PC-3 (cell line): ENCODE results near the gene FALEC. TPM values are rescaled to one million over a fixed set of nuclear protein-coding genes. Genes with fewer than 3 reads are reported as not detected.

Experiments
- ATAC-seq: fragments of 200-7000 bp; cut with Tn5 transposase; 2 replicates; pipeline ENCODE4 v1.9.1; 2020; ENCODE audit warnings: mild to moderate bottlenecking, moderate library complexity
- BruUV-seq: library from RNA; stranded (reverse); fragments of 400-500 nt; replicated peaks from 2 replicates; lab custom pipeline; 2021; lab: Mats Ljungman, UMichigan
- CTCF ChIA-PET: fragments of 300-600 bp; sonication (Branson Sonifier 250); formaldehyde crosslinking; loops from one replicate; lab custom pipeline; 2022; ENCODE audit warnings: antibody characterized with exemption; lab: Charles Lee
- POLR2A ChIA-PET: fragments of 300-600 bp; sonication (Branson Sonifier 250); formaldehyde crosslinking; loops from one replicate; lab custom pipeline; 2022; ENCODE audit warnings: antibody characterized with exemption; ENCODE audit not compliant: unreplicated experiment; lab: Charles Lee
- DNase-seq: peaks from one replicate; pipeline ENCODE4 v3.0.0-alpha.2; 2015
- H2AFZ ChIP-seq: fragments of 300-600 bp; sonication (generic); 2 replicates; pipeline ENCODE4 v1.6.0; 2016; ENCODE audit warnings: antibody characterized with exemption, low read length
- H3F3A ChIP-seq: fragments of 300-600 bp; sonication (generic); one replicate; pipeline ENCODE4 v1.6.0; 2017; ENCODE audit warnings: antibody characterized with exemption, low read length, control low read depth, mild to moderate bottlenecking; ENCODE audit not compliant: unreplicated experiment
- H3K27ac ChIP-seq: fragments of 300-600 bp; sonication (generic); 2 replicates; pipeline ENCODE4 v1.5.1; 2016; ENCODE audit warnings: mild to moderate bottlenecking, low read length
- H3K27me3 ChIP-seq: fragments of 300-600 bp; sonication (generic); 2 replicates; pipeline ENCODE4 v1.6.1; 2016; ENCODE audit warnings: low read length, mixed read lengths
- H3K36me3 ChIP-seq: fragments of 300-600 bp; sonication (generic); 2 replicates; pipeline ENCODE4 v1.6.1; 2016; ENCODE audit warnings: low read depth, mixed run types, low read length, mixed read lengths
- H3K4me1 ChIP-seq: fragments of 300-600 bp; sonication (generic); 2 replicates; pipeline ENCODE4 v1.5.1; 2016; ENCODE audit warnings: low read length; ENCODE audit not compliant: insufficient read depth
- H3K4me2 ChIP-seq: fragments of 300-600 bp; sonication (generic); 2 replicates; pipeline ENCODE4 v1.6.0; 2016; ENCODE audit warnings: low read length
- H3K4me3 ChIP-seq: fragments of 300-600 bp; sonication (generic); 2 replicates; pipeline ENCODE4 v1.5.1; 2016; ENCODE audit warnings: mild to moderate bottlenecking, low read length, mixed read lengths
- H3K79me2 ChIP-seq: fragments of 300-600 bp; sonication (generic); 2 replicates; pipeline ENCODE4 v1.6.1; 2017; ENCODE audit warnings: low read length, mixed read lengths
- H3K9ac ChIP-seq: fragments of 300-600 bp; sonication (generic); 2 replicates; pipeline ENCODE4 v1.6.0; 2016; ENCODE audit warnings: mild to moderate bottlenecking, low read length
- H3K9me2 ChIP-seq: fragments of 300-600 bp; sonication (generic); replicated peaks from 2 replicates; pipeline ENCODE4 v1.6.1; 2016; ENCODE audit warnings: mixed run types, low read length, mixed read lengths
- H3K9me3 ChIP-seq: fragments of 300-600 bp; sonication (generic); 2 replicates; pipeline ENCODE4 v1.6.1; 2016; ENCODE audit warnings: low read length, mixed read lengths
- H4K20me1 ChIP-seq: fragments of 300-600 bp; sonication (generic); 2 replicates; pipeline ENCODE4 v1.6.1; 2016; ENCODE audit warnings: low read length, mixed read lengths
- EZH2 ChIP-seq: fragments of 300-600 bp; sonication (generic); IDR thresholded peaks from one replicate; pipeline ENCODE4 v1.6.1; 2017; ENCODE audit warnings: antibody characterized with exemption, mild to moderate bottlenecking, low read length; ENCODE audit not compliant: unreplicated experiment
- EZH2phosphoT487 ChIP-seq: fragments of 300-600 bp; sonication (generic); IDR thresholded peaks from 2 replicates; pipeline ENCODE4 v1.6.1; 2018; ENCODE audit warnings: mild to moderate bottlenecking, antibody characterized with exemption, low read length, borderline replicate concordance
- intact Hi-C: fragments of 100-400 bp; cut with micrococcal nuclease; formaldehyde crosslinking; loops from 2 replicates; pipeline ENCODE4 v1.9.0; 2023
- total RNA-seq: library from RNA; depleted of rRNA; stranded (reverse); fragments of >200 nt; gene quantifications from 2 replicates; pipeline ENCODE4 v1.2.3, GENCODE V29; 2014
- TF ChIP-seq, protein P1 (sequence below): fragments of 300-600 bp; sonication (generic); conservative IDR thresholded peaks from 2 replicates; pipeline ENCODE4 v1.5.1; 2017; ENCODE audit warnings: antibody characterized with exemption, low read depth, mild to moderate bottlenecking, low read length

The FALEC gene
- total RNA-seq, 1 experiment from 2014 or later, result 0.73 TPM

DNA sequence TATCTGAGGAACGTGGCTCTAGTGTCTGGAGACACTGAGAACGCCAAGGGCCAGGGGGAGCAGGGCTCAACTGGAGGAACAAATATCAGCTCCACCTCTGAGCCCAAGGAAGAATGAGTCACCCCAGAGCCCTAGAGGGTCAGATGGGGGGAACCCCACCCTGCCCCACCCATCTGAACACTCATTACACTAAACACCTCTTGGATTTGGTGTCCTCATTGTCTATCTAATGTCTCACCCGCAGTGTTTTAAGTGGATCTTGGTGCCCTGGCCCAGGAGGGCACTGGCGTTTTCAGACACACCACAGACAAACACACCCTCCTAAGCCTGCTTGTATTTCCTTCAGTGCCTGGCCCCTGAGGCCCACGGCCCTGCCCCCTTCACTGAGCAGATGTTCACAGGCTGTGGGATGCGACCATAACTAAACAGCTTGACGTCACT is 2.2 kb upstream of the FALEC start:
- no peaks in the 10 kb centered on the region for H3K79me2 ChIP-seq
- H4K20me1 ChIP-seq, result no peaks in the 10 kb centered on the region
- no peaks in the 10 kb centered on the region for H3F3A ChIP-seq
- no peaks in the 10 kb centered on the region for H3K27me3 ChIP-seq
- CTCF ChIA-PET, result interaction anchor here (1.3 kb wide), 1 partner anchor 19 kb away, joined by 4 read pairs; no protein-coding TSS in a partner anchor
- H3K4me3 ChIP-seq, result no peak overlapping the region
- no peaks in the 10 kb centered on the region for H3K9me2 ChIP-seq
- peaks cover 11% of the 10 kb centered on the region for H3K4me1 ChIP-seq
- no peak overlapping the region for H3K27ac ChIP-seq
- no peak overlapping the region for H3K9ac ChIP-seq
- TF ChIP-seq EZH2, result no peak
- no peak for TF ChIP-seq EZH2phosphoT487
- TF ChIP-seq, protein P1, sequence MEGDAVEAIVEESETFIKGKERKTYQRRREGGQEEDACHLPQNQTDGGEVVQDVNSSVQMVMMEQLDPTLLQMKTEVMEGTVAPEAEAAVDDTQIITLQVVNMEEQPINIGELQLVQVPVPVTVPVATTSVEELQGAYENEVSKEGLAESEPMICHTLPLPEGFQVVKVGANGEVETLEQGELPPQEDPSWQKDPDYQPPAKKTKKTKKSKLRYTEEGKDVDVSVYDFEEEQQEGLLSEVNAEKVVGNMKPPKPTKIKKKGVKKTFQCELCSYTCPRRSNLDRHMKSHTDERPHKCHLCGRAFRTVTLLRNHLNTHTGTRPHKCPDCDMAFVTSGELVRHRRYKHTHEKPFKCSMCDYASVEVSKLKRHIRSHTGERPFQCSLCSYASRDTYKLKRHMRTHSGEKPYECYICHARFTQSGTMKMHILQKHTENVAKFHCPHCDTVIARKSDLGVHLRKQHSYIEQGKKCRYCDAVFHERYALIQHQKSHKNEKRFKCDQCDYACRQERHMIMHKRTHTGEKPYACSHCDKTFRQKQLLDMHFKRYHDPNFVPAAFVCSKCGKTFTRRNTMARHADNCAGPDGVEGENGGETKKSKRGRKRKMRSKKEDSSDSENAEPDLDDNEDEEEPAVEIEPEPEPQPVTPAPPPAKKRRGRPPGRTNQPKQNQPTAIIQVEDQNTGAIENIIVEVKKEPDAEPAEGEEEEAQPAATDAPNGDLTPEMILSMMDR, result no peak
- H3K36me3 ChIP-seq, result no peaks in the 10 kb centered on the region
- no peaks in the 10 kb centered on the region for H3K9me3 ChIP-seq
- no peak overlapping the region for H2AFZ ChIP-seq
- intact Hi-C loops, result no loop called here
- DNase-seq, result no peak
- POLR2A ChIA-PET, result no interaction called here
- BruUV-seq, result no TSS peak
- H3K4me2 ChIP-seq, result no peak overlapping the region
- ATAC-seq, result no peak

DNA sequence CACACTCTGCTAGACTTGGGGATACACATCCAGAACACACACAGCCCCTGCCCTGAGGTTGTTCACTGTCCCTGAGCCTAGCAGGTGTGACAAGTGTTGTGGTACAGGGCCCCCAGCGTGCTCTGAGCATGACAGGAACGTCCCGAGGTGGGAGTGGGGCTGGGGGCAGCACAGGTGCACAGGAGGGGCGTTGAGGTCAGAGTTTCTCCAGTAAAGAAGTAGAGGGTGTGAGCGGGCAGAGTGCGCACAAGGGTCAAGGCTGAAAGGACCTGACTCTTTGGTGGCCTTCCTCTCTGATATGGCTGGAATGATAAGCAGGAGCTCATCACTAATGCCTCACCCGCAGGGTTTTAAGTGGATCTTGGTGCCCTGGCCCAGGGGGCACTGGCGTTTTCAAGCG is 1.3 kb upstream of the FALEC start:
- Histone ChIP-seq H3K79me2 (no peaks in the 10 kb centered on the region), H3K4me1 (peaks cover 11% of the 10 kb centered on the region), H3F3A (no peaks in the 10 kb centered on the region), H3K27me3 (no peaks in the 10 kb centered on the region), H3K9me3 (no peaks in the 10 kb centered on the region), H3K4me2 (no peak overlapping the region), H3K9ac (no peak overlapping the region), H4K20me1 (no peaks in the 10 kb centered on the region), H3K36me3 (no peaks in the 10 kb centered on the region), H3K4me3 (no peak overlapping the region), H3K27ac (no peak overlapping the region), H3K9me2 (no peaks in the 10 kb centered on the region), H2AFZ (no peak overlapping the region)
- TF ChIP-seq, protein P1, result no peak
- TF ChIP-seq EZH2phosphoT487 (no peak), EZH2 (no peak)
- DNase-seq (no peak), ATAC-seq (no peak)
- ChIA-PET POLR2A (no interaction called here), CTCF (interaction anchor here (1.3 kb wide), 1 partner anchor 18 kb away, joined by 4 read pairs; no protein-coding TSS in a partner anchor)
- BruUV-seq, result no TSS peak
- intact Hi-C loops, result no loop called here

DNA sequence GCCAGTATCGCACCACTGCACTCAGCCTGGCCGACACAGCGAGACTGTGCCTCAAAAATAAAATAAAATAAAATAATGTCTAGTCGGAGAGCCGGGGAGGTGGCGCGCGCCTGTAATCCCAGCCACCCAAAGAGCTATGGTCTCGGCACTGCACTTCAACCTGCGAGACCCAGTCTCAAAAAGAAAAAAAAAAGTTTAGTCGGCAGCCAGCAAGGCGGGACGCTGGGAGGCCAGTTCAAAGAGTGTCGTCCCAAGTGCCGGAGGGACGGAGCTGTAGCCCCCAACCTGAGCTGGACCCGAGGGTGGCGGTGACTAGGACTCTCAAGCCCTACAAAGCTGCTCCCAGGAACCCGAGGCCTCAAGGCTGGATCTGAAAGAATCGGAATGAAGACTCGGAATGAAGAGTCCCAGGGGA is 632 bp upstream of the FALEC start:
- Histone ChIP-seq H3K4me1 (peaks cover 11% of the 10 kb centered on the region), H2AFZ (peak overlapping the region; percentile 92), H3K27me3 (no peaks in the 10 kb centered on the region), H3K27ac (no peak overlapping the region), H3K9me3 (no peaks in the 10 kb centered on the region), H3F3A (no peaks in the 10 kb centered on the region), H3K4me3 (peak overlapping the region; percentile 71), H3K9me2 (no peaks in the 10 kb centered on the region), H3K4me2 (peak overlapping the region; percentile 81), H3K9ac (peak overlapping the region; percentile 49), H3K36me3 (no peaks in the 10 kb centered on the region), H3K79me2 (no peaks in the 10 kb centered on the region), H4K20me1 (no peaks in the 10 kb centered on the region)
- TF ChIP-seq EZH2phosphoT487 (no peak), EZH2 (no peak)
- TF ChIP-seq, protein P1, result no peak
- ChIA-PET CTCF (no interaction called here), POLR2A (interaction anchor here (0.6 kb wide), 1 partner anchor 34 kb away, joined by 5 read pairs; no protein-coding TSS in a partner anchor)
- TSS peak; percentile 95 for BruUV-seq
- no peak for DNase-seq
- ATAC-seq, result no peak
- intact Hi-C loops, result no loop called here
